GM21825 (cell line): ENCODE data around the gene MED26.

ENCODE experiments used
- ATAC-seq: cut with Tn5 transposase; IDR thresholded peaks from one replicate; pipeline ENCODE4 v1.9.1; 2021; ENCODE audit warnings: mild to moderate bottlenecking, moderate library complexity; ENCODE audit not compliant: unreplicated experiment

The MED26 gene

GRCh38 chr19:16618248-16618647, 9.8 kb downstream of the MED26 start:
- ATAC-seq = no peak

DNA sequence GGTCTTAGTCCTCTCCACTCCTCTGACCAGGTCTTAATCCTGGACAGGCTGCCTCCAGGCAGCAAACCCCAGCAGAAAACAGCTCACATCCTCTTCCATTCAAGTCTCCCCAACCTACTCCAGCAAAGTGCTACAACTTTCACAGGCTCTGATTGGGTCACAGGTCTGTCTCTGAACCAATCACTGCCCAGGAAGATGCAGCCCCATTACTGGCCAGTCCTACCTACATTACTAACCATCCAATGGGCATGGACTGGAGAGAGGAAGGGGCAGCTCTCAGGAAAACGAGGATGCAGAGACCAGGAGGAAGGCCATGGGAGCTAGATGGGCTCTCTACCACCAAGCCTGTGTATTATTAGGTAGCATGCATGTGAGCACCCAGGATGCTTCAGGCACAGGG, 12.2 kb downstream of the MED26 start:
- ATAC-seq = no peak

DNA sequence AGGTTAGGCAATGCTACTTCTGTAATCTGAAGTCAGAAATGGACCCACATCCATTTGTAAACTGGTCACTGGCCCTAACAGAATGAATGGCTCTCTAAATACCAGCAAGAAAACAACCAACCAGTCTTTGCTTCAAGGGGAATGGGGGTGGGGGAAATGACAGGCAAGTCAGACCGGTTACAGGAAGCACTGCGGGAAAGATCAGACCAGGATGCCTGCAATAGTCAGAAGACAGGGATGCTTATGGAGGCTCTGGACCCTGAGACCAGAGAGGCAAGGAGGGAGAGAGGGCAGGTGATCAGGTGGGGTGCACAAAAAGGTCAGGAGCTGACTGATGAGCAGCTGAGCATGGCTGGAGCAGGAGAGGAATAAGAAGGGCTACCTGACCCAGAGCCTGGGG, 13.1 kb downstream of the MED26 start:
- ATAC-seq = no peak

- no peak for ATAC-seq
Measured at GRCh38 chr19:16613841-16614240, 14.2 kb downstream of the MED26 start.

- ATAC-seq = no peak
Measured at GRCh38 chr19:16612636-16613035, 15.4 kb downstream of the MED26 start.

DNA sequence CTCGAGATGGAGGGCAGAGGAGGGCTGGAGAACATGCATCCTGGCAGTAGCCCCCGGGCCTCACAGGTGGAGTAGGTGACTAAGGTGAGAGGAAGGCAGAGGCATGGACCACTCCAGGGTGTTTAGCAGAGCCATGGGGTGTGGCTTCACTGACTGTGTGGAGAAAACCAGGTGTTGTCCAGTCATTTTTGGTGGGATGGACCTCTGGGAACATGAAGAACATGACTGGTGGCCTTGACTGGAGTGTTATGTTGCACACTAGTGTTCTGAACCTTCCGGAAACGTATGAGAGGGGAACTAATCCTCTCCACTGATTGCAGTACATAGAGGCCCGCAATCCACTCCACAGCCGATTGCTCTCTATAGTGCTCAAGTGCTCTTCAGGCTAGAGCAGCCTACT, 16.9 kb downstream of the MED26 start:
- no peak for ATAC-seq

GRCh38 chr19:16609511-16610200, 18.3 kb downstream of the MED26 start:
- no peak for ATAC-seq

DNA sequence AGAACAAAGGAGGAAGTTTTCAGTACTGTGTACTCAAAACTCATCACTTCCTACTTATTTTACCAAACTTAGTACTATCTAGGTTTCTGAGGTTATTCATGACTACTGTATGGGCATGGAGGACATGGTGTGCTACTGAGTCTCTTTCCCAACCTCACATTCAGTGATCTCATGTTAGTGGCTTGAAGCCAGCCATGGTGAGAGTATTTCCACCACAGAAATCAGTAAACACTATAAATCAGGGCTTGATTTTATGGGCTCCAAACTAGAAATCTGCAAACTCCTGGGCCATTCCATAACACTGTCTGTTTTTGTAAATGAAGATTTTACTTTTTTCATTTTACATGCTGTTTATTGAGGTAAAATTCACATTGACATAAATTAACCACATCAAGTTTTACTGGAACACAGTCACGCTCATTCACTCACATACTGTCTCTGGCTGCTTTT, 19.7 kb downstream of the MED26 start:
- no peak for ATAC-seq

DNA sequence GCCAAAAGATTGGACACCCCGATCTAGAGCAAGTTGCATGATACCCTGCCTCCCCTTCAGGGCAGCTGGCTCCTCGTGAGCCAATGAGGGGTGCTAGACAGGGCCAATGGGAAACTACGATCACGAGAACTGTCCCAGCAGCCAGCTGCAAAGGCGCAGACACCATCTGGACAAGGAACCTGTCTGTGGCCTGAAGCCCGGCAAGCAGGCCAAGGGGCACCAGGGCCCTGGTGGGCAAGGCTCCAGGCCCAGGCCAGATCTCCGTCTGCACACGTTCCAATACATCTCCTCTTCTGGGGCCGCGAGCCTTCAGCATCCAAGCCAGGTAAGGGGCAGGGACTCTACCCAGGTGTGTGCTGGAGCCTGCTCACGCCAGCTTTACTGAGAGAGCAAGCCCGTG, 20.2 kb downstream of the MED26 start:
- ATAC-seq = no peak

GRCh38 chr19:16605553-16605994, 22.4 kb downstream of the MED26 start:
- no peak for ATAC-seq

DNA sequence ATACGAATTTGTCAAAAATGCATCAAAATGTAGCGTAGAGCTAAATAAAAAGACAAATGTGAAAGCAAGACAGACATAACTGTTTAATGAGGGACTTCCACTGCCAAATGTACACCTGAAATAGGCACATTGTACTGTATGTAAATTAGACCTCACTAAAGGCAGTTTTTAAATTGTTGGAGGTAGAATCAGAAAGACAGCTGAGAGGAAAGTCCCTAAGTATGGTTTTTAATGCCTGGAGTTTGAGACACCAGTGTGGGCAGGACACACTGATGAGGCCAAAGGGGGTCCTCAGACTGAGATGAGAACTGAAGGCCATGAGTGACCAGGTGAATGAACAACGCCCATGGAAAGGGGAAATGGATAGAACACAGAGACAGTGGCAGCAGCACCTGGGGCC, 22.9 kb downstream of the MED26 start:
- no peak for ATAC-seq

GRCh38 chr19:16604615-16605014, 23.4 kb downstream of the MED26 start:
- ATAC-seq = no peak

- ATAC-seq = no peak
Measured at GRCh38 chr19:16603090-16603489, 24.9 kb downstream of the MED26 start.

- ATAC-seq = no peak
Measured at GRCh38 chr19:16601378-16602052, 26.5 kb downstream of the MED26 start.

DNA sequence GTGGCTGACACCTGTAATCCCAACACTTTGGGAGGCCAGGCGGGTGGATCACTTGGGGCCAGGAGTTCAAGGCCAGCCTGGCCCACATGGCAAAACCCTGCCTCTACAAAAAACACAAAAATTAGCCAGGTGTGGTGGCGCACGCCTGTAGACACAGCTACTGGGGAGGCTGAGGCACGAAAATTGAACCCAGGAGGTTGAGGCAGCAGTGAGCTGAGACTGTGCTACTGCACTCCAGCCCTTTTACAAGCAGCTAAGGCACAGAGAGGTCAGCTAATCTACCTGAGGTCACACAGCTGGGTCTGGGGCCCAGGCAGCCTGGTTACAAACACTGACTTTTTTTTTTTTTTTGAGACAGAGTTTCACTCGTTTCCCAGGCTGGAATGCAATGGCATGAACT, 27.2 kb downstream of the MED26 start:
- no peak for ATAC-seq

- ATAC-seq = no peak
Measured at GRCh38 chr19:16599655-16600346, 28.2 kb downstream of the MED26 start.

DNA sequence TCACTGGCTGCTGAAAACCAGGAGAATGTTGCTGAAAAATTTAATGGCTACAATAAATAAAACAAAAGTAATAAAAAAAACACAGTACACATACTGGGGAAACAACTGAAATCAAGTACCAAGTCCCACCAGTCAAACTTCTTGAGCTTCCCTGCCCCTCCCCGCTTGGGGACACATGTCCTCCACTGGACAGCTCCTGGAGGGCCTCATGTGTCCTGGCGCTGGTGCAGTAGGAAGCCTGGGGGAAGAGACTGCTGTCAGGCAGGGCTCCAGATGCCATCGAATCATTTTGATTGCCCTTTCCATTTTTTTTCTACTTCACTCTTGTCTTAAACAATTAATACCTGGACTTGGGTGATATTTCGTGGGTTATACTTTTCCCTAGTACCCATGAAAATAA, 29.2 kb downstream of the MED26 start:
- ATAC-seq = no peak

GRCh38 chr19:16596399-16596798, 31.6 kb downstream of the MED26 start:
- no peak for ATAC-seq

DNA sequence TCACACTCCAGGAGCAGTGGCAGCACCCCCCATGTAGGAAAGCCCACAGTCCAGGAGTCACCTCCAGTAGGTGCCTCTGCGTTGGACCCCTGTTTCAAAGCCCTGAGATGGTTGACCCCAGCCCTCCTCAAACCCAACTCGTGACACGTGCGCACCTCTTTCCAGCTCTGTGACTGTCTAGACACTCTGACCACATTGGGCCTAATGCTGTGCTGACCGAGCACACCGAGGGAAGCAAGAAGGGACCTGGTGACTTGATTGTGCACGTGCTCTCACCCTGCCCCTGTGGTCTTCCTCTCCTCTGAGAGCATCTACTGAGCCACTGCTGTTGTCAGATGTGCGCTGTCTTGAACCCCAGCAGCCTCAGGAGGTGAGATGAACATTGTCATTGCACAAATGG, 32.9 kb downstream of the MED26 start:
- ATAC-seq = no peak

DNA sequence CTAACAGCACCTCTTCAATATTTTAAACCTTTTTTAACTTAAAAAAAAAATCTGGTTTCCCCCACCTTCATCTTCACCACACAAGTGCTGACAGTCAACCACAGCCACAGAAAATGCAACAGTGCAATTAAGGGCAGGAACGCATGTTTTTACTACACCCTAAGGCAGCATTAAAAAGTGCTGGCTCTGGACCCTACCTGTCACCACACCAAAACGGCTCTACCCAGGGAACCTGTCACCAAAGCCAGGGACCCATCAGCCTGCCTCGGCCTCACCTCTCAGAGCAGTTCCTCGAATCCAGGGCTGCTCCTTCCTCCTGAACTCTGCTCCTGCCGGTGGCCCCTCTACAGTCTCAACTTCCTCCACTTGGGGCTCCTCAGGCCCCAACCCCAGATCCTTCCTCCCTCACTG, 33.3 kb downstream of the MED26 start:
- no peak for ATAC-seq

DNA sequence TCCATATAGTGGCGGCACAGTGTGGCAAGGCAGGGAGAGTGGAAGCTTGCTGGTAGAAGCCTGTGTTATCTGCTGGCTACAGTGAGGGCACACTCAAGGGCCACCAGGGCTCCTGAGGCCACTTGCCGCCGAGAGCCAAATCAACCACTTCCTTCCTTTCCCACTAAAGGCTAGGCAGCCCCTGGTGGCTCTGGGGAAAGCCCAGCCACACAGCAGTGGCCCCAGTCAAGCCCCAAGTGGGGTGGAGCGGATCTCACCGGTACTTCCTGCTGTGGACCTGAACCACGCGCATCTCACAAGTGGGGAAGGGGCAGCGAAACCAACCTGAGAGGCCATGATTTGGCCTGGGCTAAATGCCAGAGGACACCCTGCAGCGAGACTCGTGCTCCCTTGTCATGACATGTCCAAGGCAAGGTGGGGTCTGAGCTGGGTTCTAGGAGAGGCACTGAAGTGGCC, 33.8 kb downstream of the MED26 start:
- no peak for ATAC-seq

- ATAC-seq = no peak
Measured at GRCh38 chr19:16593181-16593580, 34.8 kb downstream of the MED26 start.
